GDM1 (cell line): ENCODE data around the gene CSF2.

Experiments
- DNase-seq: peaks from one replicate; lab custom pipeline; 2025; lab: John Stamatoyannopoulos, UW

CSF2 gene

DNA sequence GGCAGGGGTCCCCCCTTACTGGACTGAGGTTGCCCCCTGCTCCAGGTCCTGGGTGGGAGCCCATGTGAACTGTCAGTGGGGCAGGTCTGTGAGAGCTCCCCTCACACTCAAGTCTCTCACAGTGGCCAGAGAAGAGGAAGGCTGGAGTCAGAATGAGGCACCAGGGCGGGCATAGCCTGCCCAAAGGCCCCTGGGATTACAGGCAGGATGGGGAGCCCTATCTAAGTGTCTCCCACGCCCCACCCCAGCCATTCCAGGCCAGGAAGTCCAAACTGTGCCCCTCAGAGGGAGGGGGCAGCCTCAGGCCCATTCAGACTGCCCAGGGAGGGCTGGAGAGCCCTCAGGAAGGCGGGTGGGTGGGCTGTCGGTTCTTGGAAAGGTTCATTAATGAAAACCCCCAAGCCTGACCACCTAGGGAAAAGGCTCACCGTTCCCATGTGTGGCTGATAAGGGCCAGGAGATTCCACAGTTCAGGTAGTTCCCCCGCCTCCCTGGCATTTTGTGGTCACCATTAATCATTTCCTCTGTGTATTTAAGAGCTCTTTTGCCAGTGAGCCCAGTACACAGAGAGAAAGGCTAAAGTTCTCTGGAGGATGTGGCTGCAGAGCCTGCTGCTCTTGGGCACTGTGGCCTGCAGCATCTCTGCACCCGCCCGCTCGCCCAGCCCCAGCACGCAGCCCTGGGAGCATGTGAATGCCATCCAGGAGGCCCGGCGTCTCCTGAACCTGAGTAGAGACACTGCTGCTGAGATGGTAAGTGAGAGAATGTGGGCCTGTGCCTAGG, at the start of gene CSF2:
Gene CSF2 (plus strand): TSS at position 559 of the 783 bp plus-strand sequence. CDS start 35 bp downstream, at position 594.
- DNase-seq, result no peak

DNA sequence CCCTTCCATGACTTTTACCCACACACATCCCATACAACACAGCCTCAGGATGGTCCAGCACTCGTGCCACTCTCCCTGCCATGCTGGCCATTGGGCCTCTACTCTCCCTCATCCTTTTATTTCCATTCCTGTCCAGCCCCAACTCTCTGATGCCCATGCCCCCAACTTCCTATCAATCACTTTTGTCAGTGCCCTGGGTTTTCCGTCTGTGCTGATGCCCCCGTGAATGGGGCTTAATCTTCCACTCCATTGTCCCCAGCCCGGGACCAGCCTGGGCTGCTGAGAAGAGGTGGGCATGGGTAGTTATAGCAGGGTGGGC, 49.5 kb upstream of the CSF2 start:
- DNase-seq, result no peak

DNA sequence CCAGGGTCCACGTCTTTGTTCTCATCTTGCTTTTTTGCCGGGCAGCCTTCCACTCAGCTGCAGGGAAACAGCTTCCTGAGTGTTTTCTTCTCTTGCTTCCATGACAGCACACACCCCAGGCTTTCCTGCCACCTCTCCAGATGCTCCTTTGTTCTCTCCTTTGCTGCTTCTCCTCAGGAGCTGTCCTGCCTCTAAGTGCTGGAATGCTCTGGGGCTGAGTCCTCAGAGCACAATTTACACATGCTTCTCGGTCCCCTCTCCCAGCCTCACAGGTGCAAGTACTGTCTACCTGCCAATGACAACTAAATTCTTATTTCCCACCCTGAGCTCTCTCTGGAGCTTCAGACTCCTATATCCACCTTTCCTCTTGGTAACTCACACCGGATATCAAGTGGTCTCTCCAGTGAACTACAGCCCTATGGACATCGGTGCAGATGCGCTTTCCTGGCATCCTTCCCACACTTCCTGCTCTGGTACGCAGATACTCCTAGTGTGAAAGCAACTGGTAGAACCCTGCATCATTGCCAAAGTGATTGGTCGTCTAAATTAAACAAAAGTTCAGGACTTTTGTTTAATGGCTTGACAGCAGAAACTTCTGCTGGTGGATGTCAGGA, 48.7 kb upstream of the CSF2 start:
- DNase-seq, result no peak

DNA sequence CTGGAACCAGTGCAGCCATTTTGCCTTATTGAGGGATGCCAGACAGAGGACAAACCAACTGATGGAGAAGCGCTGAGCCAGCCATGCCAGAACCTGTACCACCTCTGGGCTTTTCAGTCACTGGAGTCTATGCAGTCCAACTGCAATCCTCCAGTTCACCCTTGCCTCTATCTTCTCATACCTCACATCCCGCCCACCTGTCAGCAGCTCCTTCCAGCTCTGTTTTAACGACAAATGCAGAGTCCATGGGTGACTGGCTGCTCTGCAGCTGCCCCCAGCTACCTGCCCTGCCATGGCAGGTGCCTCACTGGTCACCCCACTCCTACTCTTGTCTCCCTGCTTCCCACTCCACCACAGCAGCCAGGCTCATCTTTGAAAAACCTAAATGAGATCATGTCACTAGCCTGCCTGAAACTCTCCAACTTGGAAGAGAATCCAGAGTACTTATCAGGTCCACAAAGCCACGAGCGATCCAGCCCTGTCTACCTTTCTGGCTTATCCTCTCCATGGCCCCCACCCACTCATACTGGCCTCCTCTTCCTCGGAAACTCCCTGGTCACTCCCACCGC, 48.1 kb upstream of the CSF2 start:
- DNase-seq, result no peak

DNA sequence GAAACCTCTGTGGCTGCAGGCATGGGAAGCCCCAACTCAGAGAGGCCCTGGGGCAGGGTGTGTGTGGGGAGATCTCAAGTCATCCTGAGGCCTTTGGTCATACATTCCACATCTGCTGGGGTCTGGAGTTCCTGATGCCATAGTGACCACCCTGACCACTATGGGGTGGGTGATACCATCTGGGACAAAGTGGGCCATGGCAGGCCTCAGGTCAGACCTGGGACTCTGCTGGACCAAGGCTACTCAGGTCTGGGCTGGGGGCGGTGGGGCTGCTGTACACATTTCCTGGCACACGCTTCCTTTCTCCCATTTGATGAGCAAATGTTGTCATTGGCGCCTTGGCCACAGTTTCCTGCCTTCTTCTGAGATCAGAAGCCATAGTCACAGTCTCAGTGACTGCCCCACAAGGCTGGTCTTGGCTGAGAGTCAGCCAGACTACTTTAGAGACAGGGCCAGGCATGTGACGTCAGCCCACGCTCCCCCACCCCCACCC, 47.0 kb upstream of the CSF2 start:
- DNase-seq, result no peak

DNA sequence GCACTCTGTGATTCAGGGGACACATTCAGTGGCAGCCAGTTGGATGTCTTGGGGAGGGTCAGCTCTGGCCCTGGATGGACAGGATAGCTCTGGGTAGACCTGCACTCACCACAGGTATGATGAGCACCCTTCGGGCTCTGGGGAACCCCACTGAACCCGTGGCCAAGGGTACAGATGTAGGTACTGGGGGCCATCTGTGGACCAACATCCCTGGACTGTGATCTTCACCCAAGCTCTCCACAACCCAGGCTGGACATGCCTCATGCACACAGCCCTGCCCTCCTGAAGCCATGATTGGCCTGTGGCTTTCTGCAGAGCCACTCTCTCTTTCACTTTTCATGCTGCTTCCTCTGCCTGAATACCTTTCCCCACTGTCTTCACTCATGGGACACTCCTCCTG, 46.6 kb upstream of the CSF2 start:
- no peak for DNase-seq

DNA sequence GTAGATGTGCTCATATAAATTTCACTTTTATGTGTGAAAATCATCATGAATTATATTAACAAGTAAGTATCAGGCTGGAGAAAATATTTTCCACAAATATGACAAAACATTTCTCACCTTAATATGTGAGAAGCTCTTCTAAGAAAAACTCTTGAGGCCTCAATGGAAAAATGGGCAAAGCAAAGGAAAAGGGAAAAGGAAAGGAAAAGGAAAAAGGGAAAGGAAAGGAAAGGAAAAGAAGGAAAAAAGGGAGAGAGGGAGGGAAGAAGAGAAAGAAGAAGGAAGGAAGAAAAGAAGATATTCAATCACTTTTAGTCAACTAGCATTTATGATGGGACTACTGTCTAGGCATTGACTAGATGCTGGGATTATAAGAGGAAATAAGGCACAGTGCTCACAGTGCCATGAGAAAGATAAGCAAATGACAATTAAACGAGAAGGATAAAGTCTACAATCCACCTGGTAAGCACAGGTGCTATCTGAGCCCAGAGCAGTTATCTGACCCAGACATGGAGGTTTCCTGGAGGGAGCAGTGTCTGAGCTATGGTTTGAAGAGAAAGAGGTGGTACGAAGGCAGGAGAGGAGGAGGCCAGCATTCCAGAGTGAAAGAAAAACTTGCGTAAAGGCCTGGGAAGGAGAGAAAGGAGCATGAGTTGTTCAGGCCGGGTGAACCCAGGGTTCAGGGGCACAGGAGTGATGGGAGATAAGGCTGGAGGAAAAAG, 43.8 kb upstream of the CSF2 start:
- no peak for DNase-seq

DNA sequence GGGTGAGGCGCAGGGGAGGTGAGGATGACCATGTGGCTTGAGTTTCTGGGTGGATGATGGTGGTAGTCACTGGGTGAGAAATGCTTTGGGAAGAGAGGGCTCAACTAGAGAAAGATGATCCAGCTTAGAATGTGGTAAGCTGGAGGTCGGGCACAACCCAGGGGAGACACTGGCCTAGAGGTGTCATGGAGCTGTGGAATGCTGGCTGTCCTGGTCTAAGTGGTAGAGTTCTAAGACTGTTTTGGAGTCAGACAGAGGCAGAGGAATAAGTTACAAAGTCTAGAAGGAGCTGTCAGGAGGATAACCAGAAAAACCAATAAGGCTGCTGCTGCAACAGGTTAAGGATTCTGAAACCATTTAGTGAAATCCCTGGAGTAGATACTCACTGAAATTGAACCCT, 43.0 kb upstream of the CSF2 start:
- no peak for DNase-seq

DNA sequence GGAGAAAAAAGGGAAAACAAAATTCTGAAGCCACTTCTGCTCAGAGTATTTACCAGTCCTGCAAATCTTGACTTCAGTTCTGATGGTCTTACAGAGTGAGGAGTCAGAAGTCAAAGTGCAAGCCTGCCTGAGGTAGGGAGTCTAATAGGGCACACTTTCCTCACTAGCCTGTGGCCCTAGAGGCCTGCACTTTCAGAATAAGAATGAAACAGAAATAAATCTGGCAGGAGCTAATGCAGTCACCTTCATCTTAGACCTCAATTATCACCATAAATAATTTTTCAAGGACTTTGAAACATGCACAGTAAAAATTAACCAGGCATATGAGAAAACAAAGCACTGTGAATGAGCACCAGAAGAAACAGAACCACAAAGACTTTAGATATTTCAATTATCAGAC, 41.4 kb upstream of the CSF2 start:
- no peak for DNase-seq

DNA sequence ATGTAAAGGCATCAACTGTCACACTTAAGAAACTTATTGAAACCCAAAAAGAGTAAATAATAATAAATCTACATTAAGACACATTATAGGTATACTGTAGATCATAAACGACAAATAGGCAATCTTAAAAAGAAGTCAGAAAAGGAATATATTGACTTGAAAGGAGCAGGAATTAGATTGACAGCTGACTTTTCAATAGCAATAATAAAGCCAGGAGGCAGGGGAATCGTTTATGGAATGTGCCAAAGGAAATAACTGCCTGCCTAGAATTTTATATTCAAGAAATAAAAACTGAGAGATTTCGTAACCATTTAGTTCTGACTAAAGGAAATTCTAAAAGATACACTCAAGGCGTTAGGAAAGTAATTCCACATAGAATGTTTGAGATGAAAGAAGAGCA, 40.5 kb upstream of the CSF2 start:
- no peak for DNase-seq

DNA sequence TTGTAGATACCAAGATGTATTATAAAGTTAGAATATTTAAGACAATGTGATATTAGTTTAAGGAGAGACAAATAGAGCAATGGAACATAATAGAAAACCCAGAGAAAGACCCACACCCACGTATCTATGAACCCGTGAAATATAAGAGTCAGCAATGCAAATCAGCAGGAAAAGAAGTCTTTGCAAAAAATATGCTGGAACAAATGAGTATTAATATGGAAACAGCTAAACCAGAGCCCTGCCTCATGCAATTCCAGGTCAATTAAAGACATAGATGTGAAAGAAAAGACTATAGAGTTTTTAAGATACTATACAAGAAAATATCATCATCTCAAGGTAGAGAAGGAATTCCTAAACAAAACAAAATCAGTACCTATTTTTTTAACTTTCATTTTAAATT, 36.2 kb upstream of the CSF2 start:
- no peak for DNase-seq

DNA sequence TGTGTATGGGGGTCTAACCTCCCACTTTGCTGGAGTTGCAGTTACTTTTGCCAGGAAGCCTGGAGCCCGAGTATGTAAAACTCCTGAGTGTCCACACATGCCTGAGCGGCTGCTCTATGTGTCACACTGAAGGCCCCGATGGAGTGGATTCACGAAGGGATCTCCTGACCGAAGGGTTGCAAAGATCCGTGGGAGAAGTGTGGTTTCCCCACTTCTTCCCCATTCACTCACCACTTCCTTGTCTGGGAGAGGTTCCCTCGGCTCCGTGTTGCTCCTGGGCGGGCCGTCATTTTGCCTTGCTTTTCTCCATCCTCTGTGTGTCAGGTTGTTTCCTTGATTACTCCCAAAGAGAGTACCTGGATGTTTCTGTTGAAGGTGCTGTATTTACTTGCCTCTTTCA, 29.4 kb upstream of the CSF2 start:
- DNase-seq, result no peak

DNA sequence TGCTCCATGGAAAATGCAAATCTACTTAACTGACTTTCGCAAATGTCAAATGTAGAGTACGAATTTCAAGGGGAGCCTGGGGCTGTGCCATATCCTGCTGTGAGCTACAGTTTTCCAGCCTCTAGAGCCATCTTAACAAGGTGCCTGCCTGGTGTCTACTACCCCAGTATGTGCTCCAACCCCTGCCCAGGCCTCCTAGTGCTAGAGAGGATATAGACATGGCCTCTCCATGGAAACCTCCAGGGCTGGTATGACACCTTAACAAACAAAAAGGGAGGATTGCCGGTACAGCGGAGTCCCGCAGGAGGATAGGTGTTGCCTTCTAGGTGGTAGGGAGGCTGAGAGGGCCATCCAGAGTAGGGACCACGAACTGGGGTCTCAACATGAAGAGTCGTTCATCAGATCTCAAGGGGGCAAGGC, 26.7 kb upstream of the CSF2 start:
- no peak for DNase-seq

DNA sequence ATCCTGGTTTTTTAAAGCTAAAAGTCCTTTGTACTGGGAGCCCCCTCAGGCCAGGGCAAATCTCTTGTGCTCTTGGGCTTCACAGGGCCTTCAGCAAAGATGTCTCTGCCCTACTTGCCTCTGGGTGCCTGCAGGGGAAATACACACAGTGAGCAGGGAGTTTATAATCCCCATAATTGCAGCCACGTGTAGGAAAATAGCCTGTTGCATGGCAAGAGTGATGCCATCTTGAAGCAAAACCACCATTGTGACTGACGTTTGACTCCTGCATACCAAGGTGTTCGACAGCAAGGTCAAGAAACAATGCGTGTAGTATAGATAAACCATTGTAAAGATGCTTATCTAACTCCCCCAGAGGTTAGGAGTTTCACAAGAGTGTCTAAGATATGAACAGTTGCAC, 24.5 kb upstream of the CSF2 start:
- no peak for DNase-seq

DNA sequence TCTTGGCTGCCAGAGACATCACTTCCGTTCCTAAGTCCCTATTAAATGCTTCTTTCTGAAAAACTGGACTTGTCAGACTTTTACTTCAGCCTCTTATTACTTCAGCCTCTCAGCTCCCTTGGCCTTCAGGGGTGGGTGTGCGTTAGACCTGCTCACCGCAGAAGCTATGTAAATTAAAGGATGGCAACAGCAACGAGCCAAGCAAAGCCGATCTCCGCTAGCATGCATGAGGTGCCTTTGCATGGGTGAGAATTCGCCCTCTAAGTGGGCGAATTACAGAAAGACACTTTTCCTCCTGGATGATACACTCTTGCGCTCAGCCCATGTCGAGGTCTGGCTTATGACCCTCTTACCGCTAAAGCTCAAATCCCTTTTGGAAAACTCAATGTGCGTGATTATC, 24.0 kb upstream of the CSF2 start:
- DNase-seq, result no peak

DNA sequence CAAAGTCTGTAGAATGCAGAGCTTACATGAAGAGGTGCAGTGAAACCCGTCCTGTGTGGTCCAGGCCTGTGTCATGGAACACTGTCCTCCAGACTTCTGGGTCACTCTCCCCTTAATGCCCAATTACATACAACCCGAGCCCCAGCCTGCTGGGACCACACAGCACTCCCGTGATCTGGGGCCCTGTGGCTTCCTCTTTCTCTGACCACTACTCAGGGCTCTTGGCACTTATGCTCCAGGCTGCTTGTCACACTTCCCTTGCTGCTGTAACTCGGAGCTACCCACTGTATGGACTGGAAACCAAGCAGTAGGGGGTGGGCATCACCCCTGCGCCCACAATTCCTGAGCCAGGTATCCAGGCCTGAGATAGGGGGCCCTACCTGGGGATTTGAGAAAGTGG, 23.5 kb upstream of the CSF2 start:
- peak; percentile 63 for DNase-seq

DNA sequence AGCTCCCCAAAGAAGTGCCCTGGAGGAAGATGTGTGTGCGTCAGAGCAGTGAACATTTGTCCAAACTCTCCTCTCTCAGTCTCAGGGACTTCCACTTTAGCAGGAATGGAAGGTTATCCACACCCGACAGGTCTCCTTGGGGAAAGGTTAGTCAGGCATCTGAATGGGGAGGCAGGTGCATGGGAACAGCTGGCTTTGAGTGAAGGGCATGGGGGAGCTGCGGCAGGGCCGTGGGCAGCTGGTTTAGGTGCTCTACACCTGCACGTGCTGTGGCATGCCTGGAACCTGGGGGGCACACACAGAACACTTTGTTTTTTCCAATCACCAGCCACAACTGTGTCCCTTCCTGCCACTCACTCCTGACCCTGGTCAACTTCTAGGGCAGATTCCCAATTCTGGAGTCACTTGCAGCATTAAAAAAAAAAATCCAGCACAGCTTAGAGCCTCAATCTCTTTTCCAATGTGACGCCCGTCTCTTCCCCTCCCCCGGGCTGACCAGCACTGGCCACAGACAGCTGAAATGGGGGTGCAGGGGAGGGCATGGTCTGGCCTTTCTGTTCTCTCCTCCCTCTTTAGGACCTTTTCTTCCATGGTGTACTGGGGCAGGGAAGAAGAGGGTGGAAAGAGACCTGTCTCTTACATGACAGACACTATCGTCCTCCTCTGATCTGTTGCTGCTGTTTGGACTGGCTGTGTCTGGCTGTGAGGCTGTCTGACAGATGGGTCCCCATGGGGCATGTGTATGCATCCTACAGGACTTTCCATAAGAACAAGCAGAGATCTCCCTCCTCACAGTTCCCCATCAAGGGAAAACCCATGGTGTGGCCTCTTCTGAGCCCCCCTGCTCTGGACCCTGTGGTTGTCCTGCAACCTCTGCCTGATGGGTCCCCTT, 22.7 kb upstream of the CSF2 start:
- DNase-seq, result no peak

DNA sequence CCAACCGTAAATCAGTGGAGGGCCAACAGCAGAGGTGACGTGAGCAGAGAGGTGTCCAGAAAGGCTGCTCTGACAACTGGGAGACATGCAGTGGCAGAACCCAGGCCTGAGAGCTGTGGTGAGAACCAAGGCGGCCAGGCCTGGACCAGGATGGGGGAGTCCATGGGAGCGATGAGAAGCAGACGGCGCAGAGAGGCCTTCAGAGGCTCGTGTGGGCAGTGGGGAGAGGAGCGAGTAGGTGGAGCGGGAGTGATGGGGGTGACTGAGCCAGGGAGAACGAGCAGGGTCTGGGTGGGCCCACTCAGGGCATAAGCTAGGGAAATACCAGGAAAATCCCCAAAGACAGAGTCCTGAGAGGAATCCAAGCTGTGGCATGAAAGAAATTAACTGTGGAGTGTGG, 21.1 kb upstream of the CSF2 start:
- no peak for DNase-seq

DNA sequence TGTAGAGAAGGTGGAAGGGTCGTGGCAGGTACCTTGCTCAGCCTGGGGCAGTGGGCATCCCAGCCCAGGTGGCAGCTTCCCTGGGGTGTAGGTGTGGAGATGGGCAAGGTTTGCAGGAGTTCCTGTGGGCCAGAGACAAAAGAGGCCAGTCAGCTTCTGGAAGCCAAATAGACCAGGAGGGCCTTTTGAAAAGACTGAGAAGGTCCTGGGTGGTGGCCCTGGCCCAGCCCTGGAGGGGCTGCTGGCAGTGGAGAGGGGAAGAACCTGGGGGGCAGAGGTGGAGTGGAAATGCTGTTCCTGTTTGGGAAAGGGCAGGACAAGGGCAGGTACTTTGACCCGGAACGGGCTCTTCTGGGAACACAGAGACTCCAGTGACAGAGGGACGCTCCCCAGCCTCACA, 20.1 kb upstream of the CSF2 start:
- DNase-seq, result no peak

DNA sequence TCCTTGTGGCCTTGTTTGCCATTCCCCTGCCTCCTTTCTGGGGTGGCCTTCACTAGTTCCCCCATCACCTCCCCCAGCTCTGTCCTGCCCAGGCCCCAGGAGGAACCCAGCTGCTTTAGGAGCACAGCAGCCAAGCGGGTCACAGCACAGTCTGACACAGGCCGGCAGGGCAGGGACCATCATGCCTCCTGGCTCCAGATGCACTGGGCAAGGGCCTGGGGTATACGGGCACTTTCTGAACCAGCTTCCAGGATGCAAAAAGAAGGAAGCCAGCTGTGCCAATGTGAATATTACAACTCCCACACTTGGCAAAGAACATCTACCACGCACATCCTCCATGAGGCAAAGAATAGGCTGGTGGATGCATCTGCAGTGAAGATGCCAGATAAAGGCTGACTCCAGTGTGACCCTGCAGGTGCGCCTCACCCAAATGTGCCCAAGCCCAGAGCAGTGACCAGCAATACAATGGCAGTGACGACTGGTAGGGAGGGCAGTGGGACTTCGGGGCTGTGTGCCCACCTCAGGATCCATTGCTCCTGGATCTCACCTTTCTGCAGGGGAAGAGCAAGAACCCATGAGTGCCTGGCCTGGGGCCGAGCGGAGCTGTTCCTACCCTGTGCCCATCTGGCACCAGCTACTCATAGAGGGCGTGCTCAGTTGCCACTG, 19.4 kb upstream of the CSF2 start:
- no peak for DNase-seq

DNA sequence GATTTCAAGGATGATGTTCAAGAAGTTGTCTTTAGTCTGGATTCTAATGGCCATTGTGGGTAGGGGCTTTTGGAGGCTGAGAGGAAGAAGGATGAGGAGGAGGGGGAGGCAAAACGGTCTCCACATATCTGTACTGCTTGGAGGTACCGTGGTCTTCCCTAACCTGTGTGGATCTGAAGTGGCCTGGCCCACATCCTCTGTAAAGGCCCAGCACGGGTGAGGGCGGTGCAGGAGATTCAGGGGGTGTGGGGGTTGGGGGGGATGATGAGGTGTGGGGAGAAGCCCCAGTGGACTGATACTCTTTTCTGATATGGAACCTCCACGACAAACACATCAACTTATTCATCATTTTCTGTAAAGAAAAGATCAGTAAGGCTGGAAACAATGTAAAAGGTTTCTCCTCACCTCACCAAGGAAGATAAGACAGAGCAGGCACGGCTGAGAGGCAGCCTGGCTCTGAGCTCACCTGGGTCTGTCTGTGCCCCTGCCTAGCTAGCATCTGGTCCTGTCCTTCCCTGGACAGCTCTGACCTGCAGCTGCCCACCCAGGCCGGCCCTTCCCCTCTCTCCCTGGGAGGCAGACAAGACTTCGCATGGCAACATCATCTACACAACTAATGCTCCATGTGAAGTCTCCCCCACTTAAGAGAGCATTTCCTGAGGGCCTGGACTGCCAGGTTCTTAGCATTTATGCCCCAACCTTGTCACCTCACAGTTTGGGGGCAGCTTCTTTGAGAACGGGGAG, 18.7 kb upstream of the CSF2 start:
- no peak for DNase-seq
